Testis (tissue), 3 donors: ENCODE results near the gene ZG16B. TPM values are rescaled to one million over a fixed set of nuclear protein-coding genes. Genes with fewer than 3 reads are reported as not detected.

Experiments used
- DNase-seq: peaks from one replicate; pipeline ENCODE4 v3.0.0-alpha.2; 2019
- H3K27ac ChIP-seq, 2 donors: fragments of 200-600 bp; sonication (generic); one replicate each; pipeline ENCODE4 v1.5.1; 2019
- H3K27me3 ChIP-seq: fragments of 200-600 bp; sonication (generic); one replicate; pipeline ENCODE4 v1.5.1; 2019
- H3K36me3 ChIP-seq: fragments of 200-600 bp; sonication (generic); one replicate; pipeline ENCODE4 v1.5.1; 2017; ENCODE audit warnings: low read depth; ENCODE audit errors: missing control alignments
- H3K4me1 ChIP-seq: fragments of 200-600 bp; sonication (generic); one replicate; pipeline ENCODE4 v1.5.1; 2019
- H3K4me3 ChIP-seq, 2 donors: fragments of 200-600 bp; sonication (generic); one replicate each; pipeline ENCODE4 v1.5.1; 2017 to 2019
- H3K9me3 ChIP-seq: fragments of 200-600 bp; sonication (generic); one replicate; pipeline ENCODE4 v1.5.1; 2017
- CTCF ChIP-seq, 3 experiments: fragments of 450-650 bp in 2 of 3; fragments of 200-600 bp in 1 of 3; sonication (generic) in 1 of 3; IDR thresholded peaks; one replicate each; pipeline ENCODE4 v1.5.1; 2016 to 2019; ENCODE audit warnings: antibody characterized with exemption in 3 of 3, mild to moderate bottlenecking in 2 of 3, moderate library complexity in 1 of 3
- POLR2A ChIP-seq: fragments of 450-650 bp; IDR thresholded peaks from one replicate; pipeline ENCODE4 v1.6.1; 2017; ENCODE audit warnings: antibody characterized with exemption, mild to moderate bottlenecking, moderate library complexity
- WGBS, 2 donors: methylation state at CpG; one replicate each; pipeline ENCODE4 v1.1.5; 2018; 5-methylcytosine and 5-hydroxymethylcytosine counted together
- intact Hi-C: fragments of 100-400 bp; cut with DNase I; formaldehyde crosslinking; loops from one replicate; pipeline ENCODE4 v1.15.1; 2023; ENCODE audit warnings: low total_unique reads
- polyA plus RNA-seq: library from polyadenylated mRNA; stranded (reverse); fragments of 350-450 nt; fragmentation: Illumina TruSeq; extraction: RNeasy Lipid Tissue Mini Kit (QIAGEN cat#74804); gene quantifications from one replicate; pipeline ENCODE4 v1.2.3, GENCODE V29; 2014; ENCODE audit warnings: low read depth, low replicate concordance; ENCODE audit not compliant: insufficient read depth
- total RNA-seq, 2 donors: library from RNA; depleted of rRNA; stranded (reverse); fragments of >200 nt; gene quantifications; one replicate each; pipeline ENCODE4 v1.2.3, GENCODE V29; 2016

ZG16B gene
- total and polyA plus RNA-seq, 3 donors from 2014 or later = 1.7 to 3.5 (median 1.8) TPM

- Histone ChIP-seq H3K4me1 (no peaks in the 10 kb centered on the region), H3K9me3 (no peaks in the 10 kb centered on the region), H3K4me3 (no peak overlapping the region), H3K27me3 (no peaks in the 10 kb centered on the region), H3K27ac (no peak overlapping the region), H3K36me3 (no peaks in the 10 kb centered on the region)
- TF ChIP-seq CTCF (IDR thresholded peaks at IDR 0.05) (no peak), POLR2A (no peak)
- intact Hi-C loops = no loop called here
- WGBS, 2 donors = 80 to 87% methylated on average over 6 to 17 of the region's 17 CpGs
- no peak for DNase-seq
Observed at GRCh38 chr16:2828876-2829430, 1.1 kb upstream of the ZG16B start.

DNA sequence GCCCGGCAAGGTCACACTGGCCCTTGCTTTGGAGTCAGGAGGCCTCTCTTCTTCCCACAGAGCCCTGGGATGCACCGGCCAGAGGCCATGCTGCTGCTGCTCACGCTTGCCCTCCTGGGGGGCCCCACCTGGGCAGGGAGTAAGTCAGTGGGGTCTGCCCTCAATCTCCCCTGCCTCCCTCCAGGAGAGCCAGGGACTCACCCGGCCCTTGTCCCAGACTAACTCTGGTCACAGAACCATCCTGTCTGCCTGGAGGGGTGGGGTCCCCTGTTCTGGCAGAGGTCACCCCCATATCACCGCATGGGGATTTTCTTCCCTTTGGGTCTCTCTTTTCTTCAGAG, 222 bp downstream of the ZG16B start:
- WGBS, 2 donors = 74 to 75% methylated on average over 4 to 5 of the region's 5 CpGs
- H3K4me1 ChIP-seq = no peaks in the 10 kb centered on the region
- no peak for TF ChIP-seq POLR2A
- no peak for TF ChIP-seq CTCF (IDR thresholded peaks at IDR 0.05)
- no peaks in the 10 kb centered on the region for H3K27me3 ChIP-seq
- no peaks in the 10 kb centered on the region for H3K9me3 ChIP-seq
- no peak overlapping the region for H3K4me3 ChIP-seq
- no peaks in the 10 kb centered on the region for H3K36me3 ChIP-seq
- DNase-seq = no peak
- H3K27ac ChIP-seq = no peak overlapping the region
- intact Hi-C loops = no loop called here

GRCh38 chr16:2831203-2831602, 1.1 kb downstream of the ZG16B start:
- no peak for TF ChIP-seq POLR2A
- no peak for TF ChIP-seq CTCF (IDR thresholded peaks at IDR 0.05)

DNA sequence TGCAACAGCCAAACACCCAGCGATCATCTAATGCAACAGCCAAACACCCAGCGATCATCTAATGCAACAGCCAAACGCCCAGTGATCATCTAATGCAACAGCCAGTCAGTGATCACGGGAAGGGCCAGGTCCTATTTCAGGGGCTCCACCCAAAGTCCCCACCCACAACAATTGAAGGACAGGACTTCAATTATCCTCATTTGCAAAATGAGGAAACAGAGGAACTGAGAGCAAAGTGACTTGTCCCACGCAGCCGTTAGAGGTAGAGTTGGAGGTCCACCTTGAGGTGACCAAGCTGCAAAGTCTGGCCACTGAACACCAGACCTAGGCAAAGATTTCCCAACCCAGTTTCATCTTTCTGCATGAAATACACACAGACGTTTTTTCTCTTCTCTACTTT, 3.7 kb downstream of the ZG16B start:
- no peak for DNase-seq
- H3K27me3 ChIP-seq = no peaks in the 10 kb centered on the region
- TF ChIP-seq POLR2A (no peak), CTCF (IDR thresholded peaks at IDR 0.05) (no peak)
- H3K27ac ChIP-seq = no peak overlapping the region
- WGBS, 2 donors = 81 to 85% methylated on average over 5 to 7 of the region's 7 CpGs
- H3K4me3 ChIP-seq = no peak overlapping the region
- intact Hi-C loops = no loop called here
- H3K4me1 ChIP-seq = no peaks in the 10 kb centered on the region
- H3K9me3 ChIP-seq = no peaks in the 10 kb centered on the region
- H3K36me3 ChIP-seq = no peaks in the 10 kb centered on the region

More at GRCh38 chr16:2831203-2831602, 1.1 kb downstream of the ZG16B start:
- H3K27ac ChIP-seq = no peak overlapping the region
- H3K4me1 ChIP-seq = no peaks in the 10 kb centered on the region
- WGBS, 2 donors = 86 to 88% methylated on average over 14 to 15 of the region's 15 CpGs
- intact Hi-C loops = no loop called here
- no peaks in the 10 kb centered on the region for H3K9me3 ChIP-seq
- H3K36me3 ChIP-seq = no peaks in the 10 kb centered on the region
- no peaks in the 10 kb centered on the region for H3K27me3 ChIP-seq
- H3K4me3 ChIP-seq = no peak overlapping the region
- no peak for DNase-seq

DNA sequence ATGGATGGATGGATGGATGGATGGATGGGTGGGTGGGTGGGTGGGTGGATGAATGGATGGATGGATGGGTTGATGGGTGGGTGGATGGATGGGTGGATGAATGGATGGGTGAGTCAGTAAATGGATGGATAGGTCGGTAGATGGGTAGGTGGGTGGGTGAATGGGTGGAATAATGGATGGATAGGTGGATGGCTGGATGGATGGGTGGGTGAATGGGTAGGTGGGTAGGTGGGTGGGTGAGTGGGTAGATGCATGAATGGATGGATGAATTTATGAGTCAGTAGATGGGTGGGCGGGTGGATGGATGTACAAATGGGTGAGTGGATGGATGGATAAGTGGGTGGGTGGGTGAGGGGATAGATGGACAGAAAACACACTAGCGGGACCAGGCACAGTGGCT, 4.9 kb downstream of the ZG16B start:
- Histone ChIP-seq H3K4me1 (no peaks in the 10 kb centered on the region), H3K36me3 (no peaks in the 10 kb centered on the region), H3K4me3 (no peak overlapping the region), H3K27ac (no peak overlapping the region), H3K27me3 (no peaks in the 10 kb centered on the region), H3K9me3 (no peaks in the 10 kb centered on the region)
- intact Hi-C loops = no loop called here
- TF ChIP-seq POLR2A = no peak
- TF ChIP-seq CTCF (IDR thresholded peaks at IDR 0.05) = no peak
- WGBS, 2 donors = 87% methylated on average over 3 of the region's 3 CpGs
- no peak for DNase-seq
